Endodermal cell (in vitro differentiated cells): ENCODE results near the gene ZBED4. TPM values are rescaled to one million over a fixed set of nuclear protein-coding genes. Genes with fewer than 3 reads are reported as not detected.
A peak's percentile ranks its signal among the peaks of the same experiment; 100 is the strongest.

ENCODE experiments used
- DNase-seq: peaks from one replicate; pipeline ENCODE4 v3.0.0-alpha.2; 2017
- H3K27ac ChIP-seq: 2 replicates; pipeline ENCODE4 v1.5.1; 2013; ENCODE audit warnings: mild to moderate bottlenecking, low read depth, low read length, moderate library complexity
- H3K27me3 ChIP-seq: 2 replicates; pipeline ENCODE4 v1.6.1; 2013; ENCODE audit warnings: mild to moderate bottlenecking, low read length, moderate library complexity; ENCODE audit not compliant: insufficient read depth, control insufficient read depth, poor library complexity, severe bottlenecking
- H3K36me3 ChIP-seq: 2 replicates; pipeline ENCODE4 v1.7.0; 2013; ENCODE audit warnings: mild to moderate bottlenecking, low read length, moderate library complexity; ENCODE audit not compliant: control insufficient read depth, insufficient read depth
- H3K4me1 ChIP-seq: one replicate; pipeline ENCODE4 v1.7.0; 2013; ENCODE audit warnings: low read length; ENCODE audit not compliant: control insufficient read depth, insufficient read depth
- H3K4me3 ChIP-seq: 2 replicates; pipeline ENCODE4 v1.5.1; 2013; ENCODE audit warnings: mild to moderate bottlenecking, low read length, moderate library complexity
- H3K9ac ChIP-seq: 2 replicates; pipeline ENCODE4 v1.6.1; 2013; ENCODE audit warnings: mild to moderate bottlenecking, low read length, moderate library complexity; ENCODE audit not compliant: poor library complexity, severe bottlenecking; ENCODE audit errors: extremely low read depth
- H3K9me3 ChIP-seq: 2 replicates; pipeline ENCODE4 v1.6.1; 2013; ENCODE audit warnings: mild to moderate bottlenecking, low read length, moderate library complexity; ENCODE audit not compliant: control insufficient read depth
- H3K27ac Mint-ChIP-seq: 2 replicates; pipeline ENCODE4 v1.8.0; 2020; ENCODE audit warnings: mixed read lengths
- H3K27me3 Mint-ChIP-seq: 2 replicates; pipeline ENCODE4 v1.8.0; 2021; ENCODE audit warnings: mild to moderate bottlenecking, mixed read lengths; ENCODE audit not compliant: insufficient read depth
- H3K36me3 Mint-ChIP-seq: 2 replicates; pipeline ENCODE4 v1.8.0; 2020; ENCODE audit warnings: low read depth, mixed read lengths
- H3K4me1 Mint-ChIP-seq: 2 replicates; pipeline ENCODE4 v1.8.0; 2020; ENCODE audit warnings: mixed read lengths
- H3K4me3 Mint-ChIP-seq: 2 replicates; pipeline ENCODE4 v1.8.0; 2020; ENCODE audit warnings: mild to moderate bottlenecking, moderate library complexity, mixed read lengths
- H3K9me3 Mint-ChIP-seq: 2 replicates; pipeline ENCODE4 v1.8.0; 2020; ENCODE audit warnings: mild to moderate bottlenecking, mixed read lengths
- WGBS, 2 experiments: methylation state at CpG; one replicate each; pipeline versions ENCODE4 v1.1.5 to v1.1.7; 2013; ENCODE audit warnings: missing lambda C conversion rate in 2 of 2, mixed read lengths in 1 of 2; ENCODE audit not compliant: insufficient coverage in 1 of 2, insufficient read length in 1 of 2; 5-methylcytosine and 5-hydroxymethylcytosine counted together
- total RNA-seq, 2 donors: library from RNA; stranded (reverse); fragmentation: NEBNext Ultra II Directional in 1 of 2; extraction: Animal tissue kit (Norgen Biotek cat#: 25700) in 1 of 2; gene quantifications; 2 replicates in 1 of 2; 3 replicates in 1 of 2; pipeline ENCODE4 v1.2.1, GENCODE V29; 2021
- TF ChIP-seq, protein P1 (sequence below): fragments of 200-600 bp; sonication (generic); conservative IDR thresholded peaks from 2 replicates; pipeline ENCODE4 v1.5.0; 2021; ENCODE audit warnings: antibody characterized with exemption, mild to moderate bottlenecking

ZBED4 gene
- total RNA-seq, 2 donors from 2014 or later, result 22.0 to 26.6 TPM

- peaks cover 30% of the 10 kb centered on the region for H3K4me1 Mint-ChIP-seq
- Histone ChIP-seq H3K9me3 (no peaks in the 10 kb centered on the region), H3K9ac (no peak overlapping the region), H3K4me3 (no peak overlapping the region), H3K36me3 (peaks cover 67% of the 10 kb centered on the region), H3K27me3 (no peaks in the 10 kb centered on the region), H3K4me1 (no peaks in the 10 kb centered on the region), H3K27ac (no peak overlapping the region)
- H3K9me3 Mint-ChIP-seq, result no peaks in the 10 kb centered on the region
- no peak overlapping the region for H3K4me3 Mint-ChIP-seq
- peak overlapping the region; percentile 44 for H3K27ac Mint-ChIP-seq
- TF ChIP-seq, protein P1, sequence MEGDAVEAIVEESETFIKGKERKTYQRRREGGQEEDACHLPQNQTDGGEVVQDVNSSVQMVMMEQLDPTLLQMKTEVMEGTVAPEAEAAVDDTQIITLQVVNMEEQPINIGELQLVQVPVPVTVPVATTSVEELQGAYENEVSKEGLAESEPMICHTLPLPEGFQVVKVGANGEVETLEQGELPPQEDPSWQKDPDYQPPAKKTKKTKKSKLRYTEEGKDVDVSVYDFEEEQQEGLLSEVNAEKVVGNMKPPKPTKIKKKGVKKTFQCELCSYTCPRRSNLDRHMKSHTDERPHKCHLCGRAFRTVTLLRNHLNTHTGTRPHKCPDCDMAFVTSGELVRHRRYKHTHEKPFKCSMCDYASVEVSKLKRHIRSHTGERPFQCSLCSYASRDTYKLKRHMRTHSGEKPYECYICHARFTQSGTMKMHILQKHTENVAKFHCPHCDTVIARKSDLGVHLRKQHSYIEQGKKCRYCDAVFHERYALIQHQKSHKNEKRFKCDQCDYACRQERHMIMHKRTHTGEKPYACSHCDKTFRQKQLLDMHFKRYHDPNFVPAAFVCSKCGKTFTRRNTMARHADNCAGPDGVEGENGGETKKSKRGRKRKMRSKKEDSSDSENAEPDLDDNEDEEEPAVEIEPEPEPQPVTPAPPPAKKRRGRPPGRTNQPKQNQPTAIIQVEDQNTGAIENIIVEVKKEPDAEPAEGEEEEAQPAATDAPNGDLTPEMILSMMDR, result no peak
- peaks cover 64% of the 10 kb centered on the region for H3K36me3 Mint-ChIP-seq
- 96 to 97% methylated on average over 37 to 53 of the region's 53 CpGs for WGBS, 2 experiments
- DNase-seq, result no peak
- H3K27me3 Mint-ChIP-seq, result no peaks in the 10 kb centered on the region
Measured at GRCh38 chr22:49823289-49824045, 30.2 kb upstream of the ZBED4 start.

DNA sequence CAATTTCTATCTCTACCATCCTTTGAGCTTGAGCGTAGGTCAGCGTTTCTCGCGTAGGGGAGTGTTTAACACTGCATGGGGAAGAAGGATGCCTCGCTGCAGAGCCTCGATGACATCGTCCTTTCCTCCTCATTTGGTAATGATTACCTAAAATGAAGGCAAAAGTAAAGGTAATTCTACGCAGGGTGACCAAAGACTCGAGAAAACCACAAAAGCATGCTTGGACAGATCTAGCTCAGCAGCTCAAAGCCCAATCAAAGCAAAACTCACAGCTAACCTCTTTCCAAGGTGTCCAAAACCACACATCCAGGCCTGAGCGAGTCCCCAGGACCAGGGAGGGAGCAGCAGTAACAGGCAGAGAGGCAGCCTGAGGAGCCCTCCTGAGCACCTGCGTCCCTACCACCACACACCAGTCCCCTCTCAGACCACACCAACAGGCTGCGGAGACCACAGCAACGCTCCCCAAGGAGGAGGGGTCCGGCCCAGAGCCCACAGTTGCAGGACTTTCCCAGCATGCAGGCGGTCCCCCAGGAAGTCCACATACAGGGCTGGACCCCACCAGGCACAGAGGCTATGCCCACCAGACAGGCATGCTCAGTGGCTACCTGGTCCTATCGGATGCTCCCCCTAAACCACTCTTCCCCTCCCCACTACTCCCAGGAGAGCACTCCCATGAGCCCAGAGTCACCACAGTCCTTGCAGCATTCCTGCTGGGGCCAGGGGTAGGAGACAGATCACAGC, 29.3 kb upstream of the ZBED4 start:
- Histone ChIP-seq H3K27me3 (no peaks in the 10 kb centered on the region), H3K4me1 (no peaks in the 10 kb centered on the region), H3K9me3 (no peaks in the 10 kb centered on the region), H3K4me3 (no peak overlapping the region), H3K36me3 (peaks cover 60% of the 10 kb centered on the region), H3K27ac (no peak overlapping the region), H3K9ac (no peak overlapping the region)
- Mint-ChIP-seq H3K36me3 (peaks cover 56% of the 10 kb centered on the region), H3K4me1 (peaks cover 30% of the 10 kb centered on the region), H3K27me3 (peaks cover 1% of the 10 kb centered on the region), H3K9me3 (peaks cover 7% of the 10 kb centered on the region), H3K4me3 (peak overlapping the region; percentile 80), H3K27ac (peak overlapping the region; percentile 4)
- no peak for DNase-seq
- TF ChIP-seq, protein P1, result no peak
- WGBS, 2 experiments, result 97 to 100% methylated on average over 9 to 16 of the region's 16 CpGs

- TF ChIP-seq, protein P1, result no peak
- Histone ChIP-seq H3K27me3 (no peaks in the 10 kb centered on the region), H3K4me3 (peak overlapping the region; percentile 88), H3K9ac (no peak overlapping the region), H3K9me3 (no peaks in the 10 kb centered on the region), H3K36me3 (peaks cover 54% of the 10 kb centered on the region), H3K4me1 (no peaks in the 10 kb centered on the region), H3K27ac (no peak overlapping the region)
- peaks cover 30% of the 10 kb centered on the region for H3K4me1 Mint-ChIP-seq
- H3K36me3 Mint-ChIP-seq, result peaks cover 59% of the 10 kb centered on the region
- DNase-seq, result no peak
- H3K27ac Mint-ChIP-seq, result peak overlapping the region; percentile 4
- peaks cover 7% of the 10 kb centered on the region for H3K27me3 Mint-ChIP-seq
- WGBS, 2 experiments, result 95 to 99% methylated on average over 9 to 12 of the region's 12 CpGs
- H3K4me3 Mint-ChIP-seq, result peak overlapping the region; percentile 80
- peaks cover 12% of the 10 kb centered on the region for H3K9me3 Mint-ChIP-seq
Measured at GRCh38 chr22:49824936-49825335, 28.7 kb upstream of the ZBED4 start.
